ENCODE results near the gene CFAP61.
"Not testable (repeated sequence)": the region's sequence is repeated elsewhere in the genome, so short reads cannot be mapped to it uniquely, and the experiment has no call there.

Gene CFAP61

DNA sequence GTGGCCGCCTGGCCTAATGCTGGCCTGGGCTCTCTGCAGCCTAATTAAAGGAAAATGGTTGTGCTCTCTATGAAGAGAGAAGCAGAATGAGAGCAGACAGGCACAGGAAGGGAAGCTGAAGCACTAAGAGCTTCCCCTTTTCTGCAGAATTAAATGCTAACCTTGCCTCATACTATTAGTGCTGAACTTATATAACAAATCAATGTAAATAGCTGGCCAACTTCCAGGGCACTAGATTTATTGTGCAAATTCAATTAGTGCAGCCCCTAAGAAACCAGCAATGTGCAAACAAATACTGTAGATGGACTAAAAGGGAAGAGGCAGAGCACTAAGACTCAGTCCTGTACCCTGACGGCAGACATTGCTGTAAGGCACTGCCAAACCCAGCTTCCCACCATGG lies 279.5 kb downstream of the CFAP61 start:
- peak; percentile 26 for DNase-seq

- no peak for DNase-seq
These were observed 281.5 kb downstream of the CFAP61 start for GRCh38 chr20:20333866-20334265.

DNA sequence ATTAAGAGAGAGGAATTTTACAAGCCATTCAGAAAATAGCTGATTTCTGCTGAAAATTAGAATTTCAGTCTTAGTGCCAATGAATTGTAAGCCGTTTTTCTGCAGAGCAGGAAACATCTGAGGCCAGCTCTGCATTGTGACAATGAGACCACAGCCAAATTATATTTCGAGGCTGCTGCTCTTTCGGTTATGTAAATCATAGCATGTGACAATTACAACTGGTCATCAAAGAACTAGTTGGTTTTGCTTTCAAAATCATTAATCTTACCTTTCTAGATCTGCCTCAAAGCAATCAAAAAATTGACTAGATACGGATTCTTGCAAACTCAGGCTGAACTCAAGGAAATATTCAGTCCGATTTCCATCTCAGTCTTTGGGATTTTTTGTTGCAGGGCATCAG lies 282.2 kb downstream of the CFAP61 start:
- no peak for DNase-seq

DNA sequence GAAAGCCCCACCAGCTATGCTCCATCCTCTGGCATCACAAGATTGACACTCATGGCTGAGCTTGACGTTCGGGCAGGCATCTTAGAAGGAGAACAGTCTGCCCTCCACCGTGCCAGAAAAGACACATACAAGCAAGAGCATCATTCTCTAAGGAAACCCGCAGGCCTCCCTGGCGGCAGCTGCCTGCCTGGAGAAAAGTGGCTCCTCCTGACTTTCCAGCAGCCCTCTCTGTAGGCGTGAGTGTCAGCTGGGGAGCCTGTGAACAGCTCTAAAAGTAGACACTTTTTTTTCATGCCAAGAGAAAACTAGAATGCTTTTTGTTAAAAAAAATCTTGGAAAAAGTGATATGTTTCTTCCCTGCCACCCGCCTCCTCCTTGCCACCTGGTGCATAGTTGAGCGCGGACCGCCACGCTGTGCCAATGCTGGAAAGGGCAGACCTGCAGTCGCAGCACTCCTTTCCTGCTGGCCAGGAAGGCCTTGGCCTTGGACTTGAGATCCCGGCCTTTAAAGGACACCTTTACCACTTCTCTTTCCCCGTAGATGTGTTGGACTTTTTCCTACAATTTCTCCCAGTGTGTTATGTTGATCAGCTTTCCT lies 285.9 kb downstream of the CFAP61 start:
- no peak for DNase-seq

GRCh38 chr20:20340443-20340842 lies 288.1 kb downstream of the CFAP61 start:
- DNase-seq, result no peak

GRCh38 chr20:20341371-20341770 lies 289.0 kb downstream of the CFAP61 start:
- DNase-seq, result no peak

- no peak for DNase-seq
These were observed 289.7 kb downstream of the CFAP61 start for GRCh38 chr20:20342066-20342465.

DNA sequence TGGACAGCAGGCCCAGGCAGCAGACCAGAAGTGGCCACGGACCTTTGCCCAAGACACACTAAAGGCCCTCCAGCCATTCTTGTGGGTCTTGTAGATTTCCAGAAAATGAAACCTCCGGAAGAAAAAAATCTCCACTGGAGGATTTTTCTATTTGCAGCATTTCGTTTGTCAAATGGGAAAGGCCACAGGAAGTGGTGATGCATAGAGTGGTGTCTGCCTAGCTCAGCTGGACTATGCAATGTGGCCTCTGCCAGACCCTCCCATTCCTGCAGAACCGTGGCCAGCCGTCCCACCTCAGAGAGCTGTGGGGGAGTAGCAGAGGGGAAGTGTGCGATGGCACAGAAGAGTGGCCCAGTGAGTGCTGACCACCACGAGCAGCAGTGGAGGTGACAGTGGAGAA lies 291.6 kb downstream of the CFAP61 start:
- DNase-seq, result no peak

DNA sequence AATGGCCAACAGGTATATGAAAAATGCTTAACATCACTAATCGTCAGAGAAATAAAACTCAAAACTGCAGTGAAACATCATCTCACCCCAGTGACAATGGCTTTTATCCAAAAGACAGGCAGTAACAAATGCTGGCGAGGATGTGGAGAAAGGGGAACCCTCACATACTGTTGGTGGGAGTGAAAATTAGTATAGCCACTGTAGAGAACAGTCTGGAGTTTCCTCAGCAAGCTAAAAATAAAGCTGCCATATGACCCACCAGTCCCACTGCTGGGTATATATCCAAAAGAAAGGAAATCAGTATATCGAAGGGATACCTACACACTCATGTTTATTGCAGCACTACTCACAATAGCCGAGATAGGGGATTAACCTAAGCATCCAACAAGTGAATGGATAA lies 292.1 kb downstream of the CFAP61 start:
- DNase-seq, result no peak

DNA sequence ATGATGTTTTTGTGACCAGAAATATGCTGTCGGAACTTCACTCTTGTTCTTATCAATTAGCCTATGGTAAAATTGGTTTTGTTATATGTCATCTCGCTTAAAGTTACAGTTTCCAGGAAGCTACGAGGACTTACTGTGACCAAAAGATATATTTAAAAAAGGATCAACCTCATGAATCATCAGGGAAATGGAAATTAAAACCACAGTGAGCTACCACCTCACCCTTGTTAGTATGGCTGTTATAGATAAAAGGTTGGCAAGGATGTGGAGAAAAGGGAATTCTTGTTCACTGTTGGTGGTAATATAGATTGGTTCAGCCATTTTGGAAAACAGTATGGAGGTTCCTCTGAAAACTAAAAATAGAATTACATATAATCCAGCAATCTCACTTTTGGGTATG lies 301.2 kb downstream of the CFAP61 start:
- peak; percentile 32 for DNase-seq

- not testable (repeated sequence) for DNase-seq
These were observed 303.2 kb downstream of the CFAP61 start for GRCh38 chr20:20355503-20355902.

GRCh38 chr20:20358801-20359200 lies 306.5 kb downstream of the CFAP61 start:
- DNase-seq, result no peak

- DNase-seq, result no peak
These were observed 307.3 kb downstream of the CFAP61 start for GRCh38 chr20:20359628-20360027.

DNA sequence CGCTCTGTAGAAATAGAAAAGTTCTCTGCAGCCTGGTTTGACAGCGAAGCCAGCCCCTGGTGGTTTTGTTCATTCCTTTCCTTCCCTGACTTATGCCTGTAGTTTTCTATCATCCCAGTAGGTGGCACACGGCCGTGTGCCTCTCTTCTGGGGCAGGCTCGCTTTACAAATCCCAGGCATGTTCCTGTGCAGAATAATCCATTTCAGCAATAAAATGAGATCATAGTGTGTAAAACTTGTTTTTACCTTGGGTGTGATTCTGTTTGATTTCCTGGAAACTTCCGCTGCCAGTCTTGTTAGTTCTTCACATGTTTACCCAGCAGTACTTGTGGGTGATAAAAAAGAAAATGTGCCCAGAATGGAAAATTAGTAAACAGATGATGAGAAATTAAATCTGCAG lies 308.1 kb downstream of the CFAP61 start:
- peak; percentile 73 for DNase-seq

DNA sequence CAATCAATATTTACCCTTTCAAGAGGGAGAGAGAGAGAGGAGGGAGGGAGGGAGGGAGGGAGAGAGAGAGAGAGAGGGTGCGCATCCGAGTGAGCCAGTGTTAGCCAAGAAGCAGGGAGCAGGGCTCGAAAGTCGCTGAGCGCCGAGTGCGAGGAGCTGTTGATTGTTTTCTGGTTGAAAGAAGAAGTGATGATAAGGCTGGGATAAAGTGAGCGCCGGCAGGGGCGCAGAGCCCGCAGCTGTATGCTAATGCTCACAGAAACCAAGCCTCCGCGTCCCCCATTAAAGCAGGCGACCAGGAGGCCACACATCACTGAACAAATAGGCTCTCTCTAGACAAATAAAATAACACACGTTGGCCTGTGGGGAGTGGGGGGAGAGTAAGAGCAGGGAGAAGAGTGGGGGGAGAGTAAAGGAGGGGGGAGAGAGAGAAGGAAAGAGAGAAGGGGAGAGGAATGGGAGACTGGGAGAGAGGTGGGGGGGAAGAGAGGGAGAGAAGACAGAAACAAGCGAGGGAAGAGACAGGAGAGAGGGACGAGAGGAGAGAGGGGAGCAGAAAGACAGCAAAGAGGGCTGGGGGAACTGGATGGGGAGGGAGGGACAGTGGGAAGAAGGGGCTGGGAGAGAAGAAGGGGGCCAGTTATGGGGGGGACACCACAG lies 310.6 kb downstream of the CFAP61 start:
- DNase-seq, result no peak

GRCh38 chr20:20363434-20363798 lies 311.1 kb downstream of the CFAP61 start:
- no peak for DNase-seq

GRCh38 chr20:20363799-20364592 lies 311.7 kb downstream of the CFAP61 start:
- no peak for DNase-seq

DNA sequence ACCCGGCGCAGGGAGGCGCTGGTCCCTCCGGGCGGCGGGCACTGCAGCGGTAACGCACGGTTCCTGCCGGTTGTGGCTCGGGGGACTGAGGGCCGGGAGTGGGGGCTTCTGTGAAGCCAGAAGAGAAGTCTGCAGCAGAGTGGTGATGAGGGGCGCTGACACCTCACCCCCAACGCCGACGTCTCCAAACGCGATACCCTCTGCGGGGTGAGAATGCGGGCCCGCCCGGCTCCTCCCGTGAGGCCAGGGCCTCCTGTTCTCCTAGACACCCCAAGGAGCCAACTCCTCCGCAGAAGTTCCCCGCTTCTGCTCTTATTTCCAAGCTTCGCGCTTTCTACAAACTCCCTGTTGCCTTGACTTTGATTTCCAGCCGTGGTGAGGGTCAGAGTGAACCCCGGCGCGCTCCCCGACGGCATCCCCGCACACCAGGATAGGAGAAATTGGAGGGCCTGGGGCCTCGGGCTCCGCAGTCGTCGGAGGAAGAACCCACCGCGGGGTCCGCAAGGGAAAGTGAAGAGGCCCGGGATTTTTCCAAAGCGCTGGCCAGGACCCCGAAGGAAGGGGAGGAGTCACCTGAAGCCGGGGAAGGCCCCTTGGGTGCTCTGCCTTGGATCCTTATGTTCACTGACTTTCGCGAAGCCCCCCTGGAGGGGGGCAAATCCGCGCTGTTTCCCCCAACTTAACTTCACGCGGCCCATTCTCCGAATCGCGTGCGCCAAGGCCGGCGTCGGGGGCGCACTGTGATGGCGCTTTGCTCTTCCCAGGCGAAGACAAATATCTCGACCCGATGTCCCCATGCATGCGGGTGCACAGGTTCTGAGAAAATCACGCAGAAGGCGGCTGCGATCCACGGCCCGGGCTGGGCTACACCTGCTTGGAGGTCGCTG lies 312.5 kb downstream of the CFAP61 start:
- no peak for DNase-seq

- no peak for DNase-seq
These were observed 313.3 kb downstream of the CFAP61 start for GRCh38 chr20:20365480-20366161.

DNA sequence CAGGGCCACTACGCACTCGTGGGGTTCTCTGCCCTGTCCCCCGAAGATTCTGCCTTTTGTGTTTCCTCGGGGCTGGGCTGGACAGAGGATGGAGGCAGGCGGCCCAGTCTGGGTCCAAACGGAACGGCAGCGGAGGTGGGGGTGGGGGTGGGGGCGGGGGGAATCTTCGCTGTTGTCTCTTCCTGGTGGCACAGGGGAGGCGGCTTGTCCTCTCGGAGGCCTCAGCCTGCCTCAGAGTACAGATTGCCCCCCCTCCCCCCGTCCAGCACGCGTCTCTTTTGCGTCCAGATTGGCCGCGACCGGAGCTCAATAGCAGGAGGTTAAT lies 314.2 kb downstream of the CFAP61 start:
- DNase-seq, result no peak

DNA sequence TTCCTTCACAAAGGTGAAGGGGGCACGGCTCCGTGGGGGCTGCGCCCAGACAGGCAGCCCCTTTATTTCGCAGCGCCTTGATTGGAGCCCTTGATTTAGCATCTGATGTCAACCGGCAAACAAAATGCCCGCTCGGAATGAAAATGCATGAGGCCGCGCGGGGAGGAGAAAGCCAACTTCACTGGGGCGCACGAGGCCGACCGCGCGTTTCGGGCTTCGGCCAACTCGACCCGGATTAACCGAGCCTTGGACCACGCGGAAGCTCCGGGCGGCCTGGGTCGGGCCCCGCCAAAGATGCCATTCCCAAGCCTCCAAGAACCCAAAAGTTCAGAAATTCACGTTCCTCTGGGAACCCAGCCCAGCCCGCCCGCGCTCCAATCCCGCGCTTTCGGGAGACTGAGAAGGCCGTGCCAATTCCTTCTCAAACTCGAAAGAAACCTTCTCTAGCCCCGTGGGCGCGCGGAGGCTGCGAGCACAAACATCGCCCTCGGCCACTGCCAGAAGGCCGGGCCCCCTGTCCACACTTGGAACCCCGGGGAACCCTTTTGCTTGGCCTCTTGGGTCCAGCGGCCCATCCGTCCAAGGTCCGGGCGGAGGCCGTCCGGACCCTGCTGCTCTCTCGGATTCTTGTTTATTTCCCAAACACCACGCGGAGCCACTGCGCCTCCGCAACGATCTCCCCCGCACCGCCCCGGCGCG lies 314.7 kb downstream of the CFAP61 start:
- DNase-seq, result no peak
